ENCODE data around the gene LRP8.

LRP8 gene

GRCh38 chr1:53326088-53326597, 1.7 kb downstream of the LRP8 start:
- peak; percentile 87 to 91 for DNase-seq
- intact Hi-C loops (cut with DNase I; ENCODE audit: low total_unique reads) = no loop called here
- H3K27ac ChIP-seq = peak overlapping the region; percentile 71 to 82

GRCh38 chr1:53325326-53326087, 2.4 kb downstream of the LRP8 start:
- H3K27ac ChIP-seq = peak overlapping the region; percentile 71 to 82
- intact Hi-C loops (cut with DNase I; ENCODE audit: low total_unique reads) = no loop called here
- H3K27me3 ChIP-seq = no peaks in the 10 kb centered on the region
- TF ChIP-seq CTCF (IDR thresholded peaks at IDR 0.05) = no peak
- H3K4me3 ChIP-seq = peak overlapping the region; percentile 77 to 79
- peaks cover 0 to 31% (median 21%) of the 10 kb centered on the region in 4 donors for H3K4me1 ChIP-seq
- no peak for DNase-seq
- no peaks in the 10 kb centered on the region for H3K9me3 ChIP-seq
- H3K36me3 ChIP-seq = no peaks in the 10 kb centered on the region

More at GRCh38 chr1:53326088-53326597, 1.7 kb downstream of the LRP8 start:
- Histone ChIP-seq H3K9me3 (no peaks in the 10 kb centered on the region), H3K4me1 (peaks cover 0 to 31% (median 21%) of the 10 kb centered on the region in 4 donors), H3K36me3 (no peaks in the 10 kb centered on the region), H3K4me3 (peak overlapping the region; percentile 77 to 79), H3K27me3 (no peaks in the 10 kb centered on the region)
- no peak for TF ChIP-seq CTCF (IDR thresholded peaks at IDR 0.05)

GRCh38 chr1:53324728-53325297, 3.1 kb downstream of the LRP8 start:
- peaks cover 0 to 31% (median 21%) of the 10 kb centered on the region in 4 donors for H3K4me1 ChIP-seq
- intact Hi-C loops (cut with DNase I; ENCODE audit: low total_unique reads) = no loop called here

GRCh38 chr1:53324321-53324720, 3.5 kb downstream of the LRP8 start:
- no peaks in the 10 kb centered on the region for H3K9me3 ChIP-seq
- no peaks in the 10 kb centered on the region for H3K36me3 ChIP-seq
- intact Hi-C loops (cut with DNase I; ENCODE audit: low total_unique reads) = no loop called here
- TF ChIP-seq CTCF (IDR thresholded peaks at IDR 0.05) = no peak
- no peak overlapping the region for H3K27ac ChIP-seq
- no peak overlapping the region for H3K4me3 ChIP-seq
- DNase-seq = no peak
- no peaks in the 10 kb centered on the region for H3K27me3 ChIP-seq
- H3K4me1 ChIP-seq = peaks cover 0 to 31% (median 21%) of the 10 kb centered on the region in 4 donors

More at GRCh38 chr1:53324728-53325297, 3.1 kb downstream of the LRP8 start:
- no peak overlapping the region for H3K27ac ChIP-seq
- H3K27me3 ChIP-seq = no peaks in the 10 kb centered on the region
- H3K4me3 ChIP-seq = no peak overlapping the region
- H3K9me3 ChIP-seq = no peaks in the 10 kb centered on the region
- no peaks in the 10 kb centered on the region for H3K36me3 ChIP-seq
- no peak for DNase-seq
- no peak for TF ChIP-seq CTCF (IDR thresholded peaks at IDR 0.05)

GRCh38 chr1:53323316-53323715, 4.6 kb downstream of the LRP8 start:
- no peak overlapping the region for H3K4me3 ChIP-seq
- intact Hi-C loops (cut with DNase I; ENCODE audit: low total_unique reads) = no loop called here
- DNase-seq = no peak

More at GRCh38 chr1:53323316-53323715, 4.6 kb downstream of the LRP8 start:
- Histone ChIP-seq H3K36me3 (no peaks in the 10 kb centered on the region), H3K4me1 (peaks cover 0 to 29% (median 20%) of the 10 kb centered on the region in 4 donors), H3K27ac (no peak overlapping the region), H3K9me3 (no peaks in the 10 kb centered on the region), H3K27me3 (no peaks in the 10 kb centered on the region)
- TF ChIP-seq CTCF (IDR thresholded peaks at IDR 0.05) = no peak

All from tibial artery (tissue), 4 donors.